Keratinocyte (primary cell): ENCODE measurements around the gene OR5K2. TPM values are rescaled to one million over a fixed set of nuclear protein-coding genes. Genes with fewer than 3 reads are reported as not detected.

Experiments used
- DNase-seq: peaks from one replicate; pipeline ENCODE4 v3.0.0-alpha.2; 2011; ENCODE audit warnings: low read depth, missing footprints, low spot score
- FAIRE-seq: peaks from 2 replicates; lab custom pipeline; 2011; peaks lifted over from hg19 to GRCh38; lab: Jason Lieb, UNC
- H2AFZ ChIP-seq: 2 replicates; pipeline ENCODE4 v1.6.0; 2012; ENCODE audit warnings: low read length, control low read depth, inconsistent platforms; ENCODE audit not compliant: control insufficient read depth
- H3K27ac ChIP-seq: 2 replicates; pipeline ENCODE4 v1.5.1; 2011; ENCODE audit warnings: low read length; ENCODE audit not compliant: control insufficient read depth, insufficient read depth
- H3K27me3 ChIP-seq: 3 replicates; pipeline ENCODE4 v1.6.0; 2011; ENCODE audit warnings: low read length; ENCODE audit not compliant: control insufficient read depth, insufficient read depth; ENCODE audit errors: extremely low read depth
- H3K36me3 ChIP-seq, 2 experiments: 2 replicates in 1 of 2; 3 replicates in 1 of 2; pipeline ENCODE4 v1.5.1; 2011; ENCODE audit warnings: low read length in 2 of 2, mild to moderate bottlenecking in 1 of 2; ENCODE audit not compliant: control insufficient read depth in 2 of 2, insufficient read depth in 2 of 2; ENCODE audit errors: extremely low read depth in 1 of 2
- H3K4me1 ChIP-seq: 3 replicates; pipeline ENCODE4 v1.5.1; 2011; ENCODE audit warnings: low read length; ENCODE audit not compliant: control insufficient read depth, insufficient read depth; ENCODE audit errors: extremely low read depth
- H3K4me2 ChIP-seq: 3 replicates; pipeline ENCODE4 v1.6.0; 2011; ENCODE audit warnings: low read depth, low read length; ENCODE audit not compliant: control insufficient read depth, insufficient read depth; ENCODE audit errors: extremely low read depth
- H3K4me3 ChIP-seq, 3 experiments: fragments of 200-600 bp in 1 of 3; sonication (generic) in 1 of 3; 2 replicates in 2 of 3; 3 replicates in 1 of 3; pipeline ENCODE4 v1.5.1; 2011 to 2016; ENCODE audit warnings: low read length in 3 of 3, mild to moderate bottlenecking in 3 of 3, control low read depth in 2 of 3, inconsistent platforms in 1 of 3, low read depth in 1 of 3, mixed read lengths in 1 of 3, mixed run types in 1 of 3, moderate library complexity in 1 of 3; ENCODE audit not compliant: control insufficient read depth in 2 of 3, insufficient read depth in 2 of 3; ENCODE audit errors: extremely low read depth in 1 of 3
- H3K79me2 ChIP-seq: 2 replicates; pipeline ENCODE4 v1.6.0; 2012; ENCODE audit warnings: low read length; ENCODE audit not compliant: control insufficient read depth, insufficient read depth
- H3K9ac ChIP-seq: 3 replicates; pipeline ENCODE4 v1.6.0; 2011; ENCODE audit warnings: low read length; ENCODE audit not compliant: control insufficient read depth, insufficient read depth; ENCODE audit errors: extremely low read depth
- H3K9me1 ChIP-seq: 3 replicates; pipeline ENCODE4 v1.6.0; 2011; ENCODE audit warnings: low read length; ENCODE audit not compliant: control insufficient read depth, insufficient read depth; ENCODE audit errors: extremely low read depth
- H3K9me3 ChIP-seq: 2 replicates; pipeline ENCODE4 v1.5.1; 2012; ENCODE audit warnings: low read depth, low read length; ENCODE audit not compliant: control insufficient read depth
- H4K20me1 ChIP-seq: 3 replicates; pipeline ENCODE4 v1.6.0; 2011; ENCODE audit warnings: low read length; ENCODE audit not compliant: control insufficient read depth, insufficient read depth; ENCODE audit errors: extremely low read depth
- CTCF ChIP-seq, 3 experiments: IDR thresholded peaks in 1 of 3; conservative IDR thresholded peaks in 1 of 3; optimal IDR thresholded peaks in 1 of 3; 2 replicates in 2 of 3; 3 replicates in 1 of 3; pipeline versions ENCODE3 to v1.5.1; 2011; ENCODE audit warnings: low read length in 3 of 3, mild to moderate bottlenecking in 3 of 3, moderate library complexity in 2 of 3, control low read depth in 1 of 3, inconsistent platforms in 1 of 3; ENCODE audit not compliant: insufficient read depth in 2 of 3; ENCODE audit errors: extremely low read depth in 1 of 3
- EZH2 ChIP-seq: IDR thresholded peaks from one replicate; pipeline ENCODE4 v1.6.1; 2012; ENCODE audit warnings: inconsistent platforms, mild to moderate bottlenecking, low read length, moderate library complexity
- dilution Hi-C: fragments of 300-500 bp; cut with MboI; formaldehyde crosslinking; loops from one replicate; pipeline ENCODE4 v1.7.0; 2020; ENCODE audit warnings: low sequenced_read_pairs; ENCODE audit not compliant: extremely low pct_ligation_motif_present
- polyA plus RNA-seq, 5 experiments: library from polyadenylated mRNA; depleted of rRNA in 3 of 5; stranded (reverse) in 3 of 5; stranded (forward) in 1 of 5; unstranded in 1 of 5; fragments of >200 nt; gene quantifications; 1 replicate in 1 of 5; 2 replicates in 3 of 5; 3 replicates in 1 of 5; pipeline versions ENCODE4 v1.2.1 to v1.2.3, GENCODE V29; 2011 to 2012; ENCODE audit warnings: missing spikeins in 2 of 5, low read depth in 1 of 5, low replicate concordance in 1 of 5

OR5K2 gene
- polyA plus RNA-seq, 1 donor (not counting 4 experiments of a cell fraction or from before 2014, with no cell fraction given): not detected

- H3K4me2 ChIP-seq: no peak overlapping the region
- H3K4me1 ChIP-seq: peaks cover 2% of the 10 kb centered on the region
- no peaks in the 10 kb centered on the region for H3K9me3 ChIP-seq
- no peak overlapping the region for H3K9ac ChIP-seq
- no peaks in the 10 kb centered on the region for H3K79me2 ChIP-seq
- no peaks in the 10 kb centered on the region for H3K27me3 ChIP-seq
- dilution Hi-C loops: no loop called here
- no peaks in the 10 kb centered on the region for H3K9me1 ChIP-seq
- TF ChIP-seq CTCF (optimal IDR thresholded peaks at IDR 0.05 in 1 of 3, IDR thresholded peaks at IDR 0.05 in 1 of 3, conservative IDR thresholded peaks at IDR 0.05 in 1 of 3; ENCODE audit: extremely low read depth in 1 of 3, insufficient read depth in 2 of 3, low read length in 3 of 3) (no peak), EZH2 (no peak)
- no peak for DNase-seq
- no peaks in the 10 kb centered on the region for H4K20me1 ChIP-seq
- no peak overlapping the region for H3K27ac ChIP-seq
- no peaks in the 10 kb centered on the region for H3K36me3 ChIP-seq
- no peak for FAIRE-seq
- H3K4me3 ChIP-seq: no peak overlapping the region
- H2AFZ ChIP-seq: no peak overlapping the region
These were observed 37.3 kb downstream of the OR5K2 start for GRCh38 chr3:98534734-98535133.

GRCh38 chr3:98536456-98537017 lies 39.1 kb downstream of the OR5K2 start:
- H2AFZ ChIP-seq: no peak overlapping the region
- H3K27ac ChIP-seq: no peak overlapping the region
- no peak overlapping the region for H3K4me2 ChIP-seq
- no peaks in the 10 kb centered on the region for H4K20me1 ChIP-seq
- no peak for TF ChIP-seq EZH2
- no peak for TF ChIP-seq CTCF (optimal IDR thresholded peaks at IDR 0.05 in 1 of 3, IDR thresholded peaks at IDR 0.05 in 1 of 3, conservative IDR thresholded peaks at IDR 0.05 in 1 of 3; ENCODE audit: extremely low read depth in 1 of 3, insufficient read depth in 2 of 3, low read length in 3 of 3)
- dilution Hi-C loops: no loop called here
- H3K9me1 ChIP-seq: no peaks in the 10 kb centered on the region
- no peaks in the 10 kb centered on the region for H3K27me3 ChIP-seq
- H3K9me3 ChIP-seq: no peaks in the 10 kb centered on the region
- peaks cover 2% of the 10 kb centered on the region for H3K4me1 ChIP-seq
- no peaks in the 10 kb centered on the region for H3K36me3 ChIP-seq
- no peak overlapping the region for H3K9ac ChIP-seq
- H3K79me2 ChIP-seq: no peaks in the 10 kb centered on the region
- DNase-seq: no peak
- H3K4me3 ChIP-seq: no peak overlapping the region
- no peak for FAIRE-seq
